GM12891 (cell line): ENCODE results near the gene ADD1.
A peak's percentile ranks its signal among the peaks of the same experiment; 100 is the strongest.

Experiments
- POLR2A ChIP-seq: IDR thresholded peaks from 2 replicates; pipeline ENCODE4 v1.6.1; 2011; ENCODE audit warnings: low read depth, low read length, control low read depth
- POLR2AphosphoS5 ChIP-seq: IDR thresholded peaks from 2 replicates; pipeline ENCODE4 v1.6.1; 2011; ENCODE audit warnings: low read depth, low read length, control low read depth
- POU2F2 ChIP-seq: IDR thresholded peaks from 2 replicates; pipeline ENCODE4 v1.6.1; 2011; ENCODE audit warnings: low read depth, mild to moderate bottlenecking, control low read depth, low read length, moderate library complexity
- SPI1 ChIP-seq: IDR thresholded peaks from 2 replicates; pipeline ENCODE4 v1.6.1; 2011; ENCODE audit warnings: low read depth, low read length, control low read depth
- TAF1 ChIP-seq: IDR thresholded peaks from 2 replicates; pipeline ENCODE4 v1.6.1; 2011; ENCODE audit warnings: low read depth, low read length, control low read depth

DNA sequence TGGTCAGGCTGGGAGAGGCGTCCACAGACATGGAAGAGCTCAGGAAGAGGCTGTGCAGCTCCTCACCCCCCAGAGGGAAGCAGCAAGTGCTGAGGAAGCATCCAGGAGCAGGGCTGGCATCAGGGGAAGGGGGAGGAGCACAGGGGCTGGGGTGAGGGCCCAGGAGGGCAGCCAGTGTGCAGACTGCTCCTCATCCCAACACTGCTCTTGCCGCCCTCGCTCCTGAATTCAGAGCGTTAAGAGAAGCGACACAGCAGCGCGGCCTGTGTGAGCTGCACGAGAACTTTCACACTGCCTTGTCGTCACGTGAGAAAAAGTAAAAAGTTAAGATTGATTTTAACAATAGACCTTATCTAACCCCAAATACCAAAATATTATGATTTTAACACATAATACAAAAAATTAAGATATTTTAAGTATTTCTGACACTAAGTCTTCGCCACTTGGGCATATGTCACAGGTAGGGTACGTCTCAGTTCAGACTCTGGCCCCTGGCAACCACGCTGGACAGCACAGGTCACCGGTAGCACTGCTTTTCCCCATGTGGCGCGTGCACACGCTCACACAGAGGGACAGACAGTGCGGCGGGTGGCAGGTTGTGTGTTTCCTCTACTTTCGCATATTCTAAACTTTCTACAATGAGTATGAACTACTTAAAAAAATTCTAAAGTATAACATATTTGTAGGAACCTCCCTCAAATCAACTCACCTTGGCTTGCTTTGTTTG, 99.9 kb downstream of the ADD1 start:
- TF ChIP-seq SPI1 = no peak
- TF ChIP-seq POLR2A = 0 out of 2 replicates have a peak, but pooled peaks have one; percentile 11
- no peak for TF ChIP-seq TAF1
- TF ChIP-seq POLR2AphosphoS5 = no peak
- no peak for TF ChIP-seq POU2F2
